ENCODE measurements around the gene HRK.
"Not testable (repeated sequence)": the region's sequence is repeated elsewhere in the genome, so short reads cannot be mapped to it uniquely, and the experiment has no call there.

HRK gene

GRCh38 chr12:116820064-116820656 lies 61.1 kb downstream of the HRK start:
- H2AFZ ChIP-seq (ENCODE audit: low read depth, low read length): no peak overlapping the region
- no peak overlapping the region for H3K27ac ChIP-seq (ENCODE audit: low read length)
- DNase-seq (no peak), ATAC-seq (ENCODE audit: insufficient read depth, low read depth) (no peak)
- H3K9ac ChIP-seq (ENCODE audit: low read depth, low read length): no peak overlapping the region
- TF ChIP-seq, protein P1, sequence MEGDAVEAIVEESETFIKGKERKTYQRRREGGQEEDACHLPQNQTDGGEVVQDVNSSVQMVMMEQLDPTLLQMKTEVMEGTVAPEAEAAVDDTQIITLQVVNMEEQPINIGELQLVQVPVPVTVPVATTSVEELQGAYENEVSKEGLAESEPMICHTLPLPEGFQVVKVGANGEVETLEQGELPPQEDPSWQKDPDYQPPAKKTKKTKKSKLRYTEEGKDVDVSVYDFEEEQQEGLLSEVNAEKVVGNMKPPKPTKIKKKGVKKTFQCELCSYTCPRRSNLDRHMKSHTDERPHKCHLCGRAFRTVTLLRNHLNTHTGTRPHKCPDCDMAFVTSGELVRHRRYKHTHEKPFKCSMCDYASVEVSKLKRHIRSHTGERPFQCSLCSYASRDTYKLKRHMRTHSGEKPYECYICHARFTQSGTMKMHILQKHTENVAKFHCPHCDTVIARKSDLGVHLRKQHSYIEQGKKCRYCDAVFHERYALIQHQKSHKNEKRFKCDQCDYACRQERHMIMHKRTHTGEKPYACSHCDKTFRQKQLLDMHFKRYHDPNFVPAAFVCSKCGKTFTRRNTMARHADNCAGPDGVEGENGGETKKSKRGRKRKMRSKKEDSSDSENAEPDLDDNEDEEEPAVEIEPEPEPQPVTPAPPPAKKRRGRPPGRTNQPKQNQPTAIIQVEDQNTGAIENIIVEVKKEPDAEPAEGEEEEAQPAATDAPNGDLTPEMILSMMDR (IDR thresholded peaks at IDR 0.05; ENCODE audit: borderline replicate concordance, extremely low read depth, low read length, poor library complexity, severe bottlenecking): no peak
- no peak for TF ChIP-seq EZH2 (IDR thresholded peaks at IDR 0.05; ENCODE audit: borderline replicate concordance, low read depth, low read length, severe bottlenecking)
- no peaks in the 10 kb centered on the region for H4K20me1 ChIP-seq (ENCODE audit: insufficient read depth, low read length)
- no peaks in the 10 kb centered on the region for H3K27me3 ChIP-seq (ENCODE audit: insufficient read depth, low read length, poor library complexity)
- no peaks in the 10 kb centered on the region for H3K9me3 ChIP-seq (ENCODE audit: insufficient read depth, low read length, severe bottlenecking)
- peak overlapping the region in 1 of 2 experiments; percentile 83; a peak in 1 of 4 replicates for H3K4me3 ChIP-seq (ENCODE audit: low read depth in 1 of 2, low read length in 2 of 2)
- peak overlapping the region; percentile 78 for H3K4me2 ChIP-seq (ENCODE audit: insufficient read depth, low read length)
- no peaks in the 10 kb centered on the region for H3K36me3 ChIP-seq (ENCODE audit: insufficient read depth, low read length)
- H3K79me2 ChIP-seq (ENCODE audit: insufficient read depth, low read length): 0 out of 2 replicates have a peak, but pooled peaks cover 5% of the 10 kb centered on the region
- peaks cover 19% of the 10 kb centered on the region for H3K4me1 ChIP-seq (ENCODE audit: insufficient read depth, low read length)

DNA sequence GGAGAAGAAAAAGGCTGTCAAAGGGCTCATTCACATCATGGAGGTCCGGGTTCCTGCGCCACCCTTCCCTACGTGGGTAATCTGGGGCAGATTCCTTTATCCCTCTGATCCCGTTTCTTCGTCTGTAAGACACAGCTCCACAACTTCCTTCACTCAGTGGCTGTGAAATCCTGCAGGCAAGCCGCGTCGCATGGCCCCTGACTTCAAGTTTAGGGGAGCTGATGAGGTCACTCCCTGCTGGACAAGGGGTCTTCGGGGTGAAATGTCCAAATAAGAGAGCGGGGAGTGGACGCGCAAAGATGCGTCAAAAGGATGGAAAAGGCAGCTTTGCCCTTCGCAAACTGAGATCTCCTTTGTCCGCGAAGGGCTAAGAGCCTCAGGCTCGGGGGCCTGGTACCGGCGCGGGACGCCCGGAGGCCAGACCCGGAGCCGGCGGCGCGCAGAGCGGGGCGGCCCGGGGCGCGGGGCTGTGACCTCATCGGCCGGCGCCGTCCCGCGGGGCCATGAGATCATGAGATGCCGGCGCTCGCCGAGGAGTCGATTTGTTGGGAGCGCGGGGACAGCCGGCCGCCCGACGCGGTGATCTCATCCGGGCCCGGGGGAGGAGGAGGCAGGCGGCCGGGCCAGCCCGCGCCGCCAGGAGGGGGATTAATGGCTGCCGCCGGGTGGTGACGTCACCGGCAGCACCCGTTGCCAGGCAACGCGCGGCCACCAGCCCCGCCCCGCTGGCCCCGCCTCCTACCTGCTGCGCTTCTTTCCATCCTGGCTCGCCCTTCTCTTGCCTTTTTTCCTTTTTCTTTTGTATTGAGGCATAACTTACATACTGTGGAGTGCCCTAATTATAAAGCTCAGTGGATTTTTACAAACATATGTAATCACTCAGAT lies 62.1 kb downstream of the HRK start:
- Histone ChIP-seq H3K36me3 (ENCODE audit: insufficient read depth, low read length) (no peaks in the 10 kb centered on the region), H2AFZ (ENCODE audit: low read depth, low read length) (peak overlapping the region; percentile 98), H3K4me1 (ENCODE audit: insufficient read depth, low read length) (peaks cover 19% of the 10 kb centered on the region), H3K79me2 (ENCODE audit: insufficient read depth, low read length) (0 out of 2 replicates have a peak, but pooled peaks cover 5% of the 10 kb centered on the region), H3K9me3 (ENCODE audit: insufficient read depth, low read length, severe bottlenecking) (no peaks in the 10 kb centered on the region), H3K27ac (ENCODE audit: low read length) (peak overlapping the region; percentile 90), H3K4me2 (ENCODE audit: insufficient read depth, low read length) (peak overlapping the region; percentile 78), H3K9ac (ENCODE audit: low read depth, low read length) (peak overlapping the region; percentile 83), H3K4me3 (ENCODE audit: low read depth in 1 of 2, low read length in 2 of 2) (peak overlapping the region; percentile 61 to 83), H4K20me1 (ENCODE audit: insufficient read depth, low read length) (no peaks in the 10 kb centered on the region), H3K27me3 (ENCODE audit: insufficient read depth, low read length, poor library complexity) (no peaks in the 10 kb centered on the region)
- ATAC-seq (ENCODE audit: insufficient read depth, low read depth) (peak; percentile 93), DNase-seq (peak; percentile 90)
- TF ChIP-seq, protein P1 (IDR thresholded peaks at IDR 0.05; ENCODE audit: borderline replicate concordance, extremely low read depth, low read length, poor library complexity, severe bottlenecking): no peak
- no peak for TF ChIP-seq EZH2 (IDR thresholded peaks at IDR 0.05; ENCODE audit: borderline replicate concordance, low read depth, low read length, severe bottlenecking)

GRCh38 chr12:116818341-116818856 lies 62.8 kb downstream of the HRK start:
- Histone ChIP-seq H3K9me3 (ENCODE audit: insufficient read depth, low read length, severe bottlenecking) (no peaks in the 10 kb centered on the region), H3K4me1 (ENCODE audit: insufficient read depth, low read length) (peaks cover 19% of the 10 kb centered on the region), H3K4me2 (ENCODE audit: insufficient read depth, low read length) (peak overlapping the region; percentile 78), H3K27ac (ENCODE audit: low read length) (peak overlapping the region; percentile 90), H4K20me1 (ENCODE audit: insufficient read depth, low read length) (no peaks in the 10 kb centered on the region), H3K9ac (ENCODE audit: low read depth, low read length) (peak overlapping the region; percentile 83), H3K4me3 (ENCODE audit: low read depth in 1 of 2, low read length in 2 of 2) (peak overlapping the region; percentile 61 to 83), H3K36me3 (ENCODE audit: insufficient read depth, low read length) (no peaks in the 10 kb centered on the region), H2AFZ (ENCODE audit: low read depth, low read length) (peak overlapping the region; percentile 98), H3K27me3 (ENCODE audit: insufficient read depth, low read length, poor library complexity) (no peaks in the 10 kb centered on the region), H3K79me2 (ENCODE audit: insufficient read depth, low read length) (0 out of 2 replicates have a peak, but pooled peaks cover 5% of the 10 kb centered on the region)
- DNase-seq (peak; percentile 31), ATAC-seq (ENCODE audit: insufficient read depth, low read depth) (0 out of 3 replicates have a peak, but pooled peaks have one; percentile 16)
- no peak for TF ChIP-seq EZH2 (IDR thresholded peaks at IDR 0.05; ENCODE audit: borderline replicate concordance, low read depth, low read length, severe bottlenecking)
- TF ChIP-seq, protein P1 (IDR thresholded peaks at IDR 0.05; ENCODE audit: borderline replicate concordance, extremely low read depth, low read length, poor library complexity, severe bottlenecking): no peak

DNA sequence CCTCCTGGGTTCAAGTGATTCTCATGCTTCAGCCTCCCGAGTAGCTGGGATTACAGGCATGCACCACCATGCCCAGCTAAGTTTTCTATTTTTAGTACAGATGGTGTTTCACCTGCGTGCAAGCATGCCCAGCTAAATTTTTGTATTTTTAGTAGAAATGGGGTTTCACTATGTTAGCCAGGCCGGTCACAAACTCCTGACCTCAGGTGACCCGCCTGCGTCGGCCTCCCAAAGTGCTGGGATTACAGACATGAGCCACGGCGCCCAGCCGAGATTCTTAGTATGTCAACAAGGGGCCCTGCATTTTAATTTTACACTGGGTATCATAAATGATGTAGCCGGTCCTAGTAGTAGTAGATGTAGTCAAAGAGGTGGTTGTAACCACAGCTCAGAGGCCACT lies 66.5 kb downstream of the HRK start:
- not testable (repeated sequence) for H2AFZ ChIP-seq (ENCODE audit: low read depth, low read length); DNase-seq; H3K4me3 ChIP-seq (ENCODE audit: low read depth in 1 of 2, low read length in 2 of 2); H3K27me3 ChIP-seq (ENCODE audit: insufficient read depth, low read length, poor library complexity); H3K27ac ChIP-seq (ENCODE audit: low read length); H3K9me3 ChIP-seq (ENCODE audit: insufficient read depth, low read length, severe bottlenecking); H3K4me2 ChIP-seq (ENCODE audit: insufficient read depth, low read length); ATAC-seq (ENCODE audit: insufficient read depth, low read depth); H3K36me3 ChIP-seq (ENCODE audit: insufficient read depth, low read length); H3K9ac ChIP-seq (ENCODE audit: low read depth, low read length); H4K20me1 ChIP-seq (ENCODE audit: insufficient read depth, low read length); H3K79me2 ChIP-seq (ENCODE audit: insufficient read depth, low read length)
- H3K4me1 ChIP-seq (ENCODE audit: insufficient read depth, low read length): peaks cover 16% of the 10 kb centered on the region
